ENCODE data around the gene DDX28.
A peak's percentile ranks its signal among the peaks of the same experiment; 100 is the strongest.

DDX28 gene, protein sequence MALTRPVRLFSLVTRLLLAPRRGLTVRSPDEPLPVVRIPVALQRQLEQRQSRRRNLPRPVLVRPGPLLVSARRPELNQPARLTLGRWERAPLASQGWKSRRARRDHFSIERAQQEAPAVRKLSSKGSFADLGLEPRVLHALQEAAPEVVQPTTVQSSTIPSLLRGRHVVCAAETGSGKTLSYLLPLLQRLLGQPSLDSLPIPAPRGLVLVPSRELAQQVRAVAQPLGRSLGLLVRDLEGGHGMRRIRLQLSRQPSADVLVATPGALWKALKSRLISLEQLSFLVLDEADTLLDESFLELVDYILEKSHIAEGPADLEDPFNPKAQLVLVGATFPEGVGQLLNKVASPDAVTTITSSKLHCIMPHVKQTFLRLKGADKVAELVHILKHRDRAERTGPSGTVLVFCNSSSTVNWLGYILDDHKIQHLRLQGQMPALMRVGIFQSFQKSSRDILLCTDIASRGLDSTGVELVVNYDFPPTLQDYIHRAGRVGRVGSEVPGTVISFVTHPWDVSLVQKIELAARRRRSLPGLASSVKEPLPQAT

DNA sequence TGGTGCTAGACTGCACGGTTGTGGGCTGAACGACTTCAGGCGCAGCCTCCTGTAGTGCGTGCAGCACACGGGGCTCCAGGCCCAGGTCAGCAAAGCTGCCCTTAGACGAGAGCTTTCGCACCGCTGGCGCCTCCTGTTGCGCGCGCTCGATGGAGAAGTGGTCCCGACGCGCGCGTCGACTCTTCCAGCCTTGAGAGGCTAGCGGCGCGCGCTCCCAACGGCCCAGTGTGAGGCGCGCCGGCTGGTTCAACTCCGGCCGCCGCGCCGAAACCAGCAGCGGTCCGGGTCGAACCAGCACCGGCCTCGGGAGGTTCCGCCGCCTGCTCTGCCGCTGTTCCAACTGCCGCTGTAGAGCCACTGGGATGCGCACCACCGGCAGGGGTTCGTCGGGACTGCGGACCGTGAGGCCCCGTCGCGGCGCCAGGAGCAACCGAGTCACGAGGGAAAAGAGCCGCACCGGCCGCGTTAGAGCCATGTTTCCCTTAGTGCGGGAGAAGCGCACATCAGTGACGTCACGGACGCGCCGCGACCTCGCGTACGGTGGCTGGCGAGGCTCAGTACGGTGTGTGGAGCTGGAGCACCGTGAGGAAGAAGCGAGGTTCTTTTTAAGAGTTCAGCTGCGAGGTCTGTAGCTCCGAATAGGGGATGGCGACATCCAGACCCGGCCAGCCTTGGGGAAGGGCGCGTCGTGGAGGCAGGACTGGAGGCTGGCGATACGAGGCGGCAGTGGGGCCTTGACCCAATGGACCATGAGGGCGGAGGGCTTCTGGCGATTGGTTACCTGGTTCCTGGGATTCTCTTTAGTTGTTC lies at the start of gene DDX28, which contains the start of gene DUS2:
DDX28 (minus strand) TSS at position 505 of the 810 bp plus-strand sequence; CDS start at position 475, 30 bp downstream.
DUS2 (plus strand) TSS at position 557 of the 810 bp plus-strand sequence. CDS start 14,740 bp downstream, outside the sequence.
- DNase-seq, result peak in 57 of 58 donors; percentile 48 to 94 (median 86)

DNA sequence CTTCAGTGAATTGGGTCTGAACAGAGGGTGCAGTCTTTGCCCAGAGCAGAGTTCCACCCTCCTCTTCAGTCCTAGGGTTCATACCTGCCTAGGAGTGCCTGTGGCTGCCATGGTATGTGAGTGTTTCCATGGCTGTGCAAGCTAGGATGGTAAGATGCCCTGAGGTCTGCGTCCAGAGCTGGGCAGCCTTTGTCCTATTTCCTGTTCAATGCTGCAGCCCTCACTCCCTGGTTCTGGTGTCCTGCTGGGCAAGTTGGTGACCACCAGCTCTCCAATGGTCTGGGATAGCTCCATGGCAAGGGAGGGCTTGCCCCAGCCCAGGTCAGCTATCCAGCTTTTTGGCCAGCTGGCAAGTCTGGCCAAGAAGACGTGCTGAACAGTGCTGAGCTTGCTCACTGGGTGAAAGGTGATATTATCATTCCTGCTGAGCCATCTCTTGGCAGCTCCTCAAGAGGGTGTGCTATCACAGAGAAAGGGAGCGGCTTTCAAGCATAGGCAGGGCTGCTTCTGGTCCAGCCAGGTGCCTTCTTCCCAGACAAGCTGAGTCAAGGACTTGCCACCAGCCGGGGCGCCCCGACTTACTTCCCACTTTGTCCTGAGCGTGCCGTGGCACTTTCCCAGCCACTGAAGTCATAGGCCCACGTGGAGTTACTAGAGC lies 49.1 kb upstream of the DDX28 start:
- DNase-seq, result no peak

DNA sequence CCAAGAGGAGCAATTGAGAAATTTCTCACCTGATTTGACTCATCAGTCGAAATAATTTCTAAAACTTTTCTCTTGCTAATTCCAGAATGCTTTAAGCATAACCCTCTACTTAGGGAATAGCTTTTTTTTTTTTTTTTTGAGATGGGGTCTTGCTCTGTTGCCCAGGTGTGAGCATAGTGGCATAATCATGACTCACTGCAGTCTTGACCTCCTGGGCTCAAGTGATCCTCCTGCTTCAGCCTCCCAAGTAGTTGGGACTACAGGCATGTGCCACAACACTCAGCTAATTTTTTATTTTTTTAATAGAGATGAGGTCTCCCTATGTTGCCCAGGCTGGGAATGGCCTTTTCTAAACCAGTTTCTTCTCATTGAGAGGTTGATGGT lies 48.5 kb upstream of the DDX28 start:
- no peak for DNase-seq

DNA sequence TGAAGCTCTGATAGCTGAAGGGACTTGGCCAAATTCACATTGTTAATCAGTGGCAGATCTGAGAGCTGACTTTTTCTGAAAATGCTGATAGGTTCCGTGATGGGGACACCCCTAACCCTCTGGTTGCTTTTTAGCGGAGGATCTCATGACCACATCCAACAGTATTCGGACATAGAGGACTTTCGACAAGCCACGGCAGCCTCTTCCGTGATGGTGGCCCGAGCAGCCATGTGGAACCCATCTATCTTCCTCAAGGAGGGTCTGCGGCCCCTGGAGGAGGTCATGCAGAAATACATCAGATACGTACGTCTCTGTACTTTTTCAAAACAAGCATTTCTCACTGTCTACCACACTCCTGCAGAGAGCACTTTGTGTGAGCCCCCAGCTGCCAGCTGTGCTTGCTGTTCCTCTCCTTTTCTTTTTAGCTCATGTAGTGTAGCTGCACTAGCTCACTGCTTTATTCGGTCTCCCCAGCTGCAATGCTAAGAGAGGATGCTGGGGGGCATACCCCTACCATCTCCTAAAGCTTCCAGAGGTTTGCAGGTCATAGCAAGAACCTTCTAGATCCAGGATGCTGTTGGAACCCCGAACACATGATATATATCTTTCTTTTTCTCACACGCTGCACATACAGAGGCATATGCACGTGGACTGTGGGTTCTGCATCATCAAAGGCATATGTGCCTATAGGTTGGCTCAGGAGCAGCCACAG lies 47.9 kb upstream of the DDX28 start:
- no peak for DNase-seq

DNA sequence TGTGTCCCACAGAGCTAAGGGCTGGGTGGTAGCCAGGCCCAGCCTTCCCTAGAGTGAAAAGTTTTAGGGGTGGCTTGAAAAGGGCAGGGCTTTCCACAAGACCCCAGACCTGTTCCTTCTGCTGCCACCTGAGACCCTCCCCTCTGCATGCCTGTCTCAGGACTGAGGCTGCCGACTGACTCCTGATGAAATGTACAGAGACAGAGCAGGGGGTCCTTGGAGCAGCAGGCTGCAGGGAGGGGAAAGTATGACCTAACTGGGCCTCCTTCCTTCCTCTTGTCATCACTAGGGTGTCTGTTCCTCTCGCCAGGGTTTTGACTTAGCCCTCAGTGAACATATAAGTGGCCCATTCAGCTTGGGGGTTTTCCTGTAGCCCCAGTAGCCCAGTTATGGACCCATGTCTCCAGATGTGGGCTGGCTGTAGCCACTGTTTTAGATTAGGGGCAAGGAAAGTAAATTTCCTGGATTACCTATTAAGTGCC lies 47.3 kb upstream of the DDX28 start:
- no peak for DNase-seq

DNA sequence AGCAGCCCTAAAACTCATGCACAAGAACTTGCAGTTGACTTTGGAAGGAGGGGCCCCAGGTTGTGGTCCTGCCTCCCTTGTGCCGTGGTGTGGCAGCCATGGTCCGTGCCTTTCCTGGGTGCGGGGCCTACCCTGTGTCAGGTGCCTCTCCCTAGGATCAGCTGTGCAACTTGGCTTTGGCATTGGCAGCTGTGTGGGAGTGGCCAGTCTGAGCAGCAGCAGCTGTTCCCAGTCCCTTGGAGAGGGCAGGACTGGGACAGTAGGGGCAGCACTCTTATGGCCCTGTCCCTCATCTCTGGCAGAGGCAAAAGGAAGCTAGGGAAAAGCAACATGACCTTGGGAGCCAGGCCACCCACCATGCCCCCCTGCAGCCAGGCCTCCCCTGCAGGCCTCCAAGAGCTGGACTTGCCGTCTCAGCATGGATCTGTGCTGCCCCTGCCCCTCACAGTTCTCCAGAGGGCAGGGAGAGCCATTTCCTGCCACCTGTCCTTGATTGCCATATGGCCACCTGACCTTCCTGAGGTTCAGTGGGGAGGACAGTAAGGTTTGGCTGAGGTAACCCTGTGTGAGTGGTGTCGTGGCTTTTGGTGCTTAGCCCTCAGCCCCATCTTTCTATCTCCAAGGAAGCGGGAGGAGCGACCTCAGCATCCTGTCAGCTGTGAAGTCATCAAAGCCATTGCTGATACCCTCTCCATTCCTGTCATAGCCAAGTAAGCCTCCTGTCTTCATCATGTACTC lies 46.6 kb upstream of the DDX28 start:
- DNase-seq, result no peak

DNA sequence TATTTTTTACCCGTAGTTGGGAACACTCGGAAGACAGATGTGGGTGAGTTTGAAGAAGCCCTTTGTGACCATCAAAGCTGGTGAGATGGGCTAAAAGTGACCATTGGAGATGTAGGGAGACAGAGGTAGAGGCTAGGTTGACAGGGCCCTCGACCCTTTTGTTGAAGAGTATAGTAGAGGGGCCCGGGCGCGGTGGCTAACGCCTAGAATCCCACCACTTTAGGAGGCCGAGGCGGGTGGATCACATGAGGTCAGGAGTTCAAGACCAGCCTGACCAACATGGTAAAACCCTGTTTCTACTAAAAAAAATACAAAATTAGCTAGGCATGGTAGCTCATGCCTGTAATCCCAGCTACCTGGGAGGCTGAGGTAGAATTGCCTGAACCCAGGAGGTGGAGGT lies 45.9 kb upstream of the DDX28 start:
- DNase-seq, result no peak

DNA sequence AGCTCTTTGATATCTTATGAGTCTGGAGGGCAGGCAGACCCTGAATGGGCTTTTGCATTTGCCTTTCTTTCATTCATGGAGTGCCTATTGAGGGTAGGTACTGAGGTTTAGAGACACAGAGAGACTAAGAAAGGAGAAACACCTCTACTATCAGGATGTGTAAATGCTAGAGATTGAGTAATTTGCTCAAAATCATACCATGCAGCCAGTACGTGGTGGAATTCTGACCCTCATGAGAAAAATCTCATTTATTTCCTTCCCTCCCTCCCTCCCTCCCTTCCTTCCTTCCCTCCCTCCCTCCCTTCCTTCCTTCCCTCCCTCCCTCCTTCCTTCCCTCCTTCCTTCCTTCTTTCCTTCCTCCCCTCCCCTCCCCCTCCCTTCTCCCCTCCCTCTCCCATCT lies 43.7 kb upstream of the DDX28 start:
- DNase-seq, result no peak

DNA sequence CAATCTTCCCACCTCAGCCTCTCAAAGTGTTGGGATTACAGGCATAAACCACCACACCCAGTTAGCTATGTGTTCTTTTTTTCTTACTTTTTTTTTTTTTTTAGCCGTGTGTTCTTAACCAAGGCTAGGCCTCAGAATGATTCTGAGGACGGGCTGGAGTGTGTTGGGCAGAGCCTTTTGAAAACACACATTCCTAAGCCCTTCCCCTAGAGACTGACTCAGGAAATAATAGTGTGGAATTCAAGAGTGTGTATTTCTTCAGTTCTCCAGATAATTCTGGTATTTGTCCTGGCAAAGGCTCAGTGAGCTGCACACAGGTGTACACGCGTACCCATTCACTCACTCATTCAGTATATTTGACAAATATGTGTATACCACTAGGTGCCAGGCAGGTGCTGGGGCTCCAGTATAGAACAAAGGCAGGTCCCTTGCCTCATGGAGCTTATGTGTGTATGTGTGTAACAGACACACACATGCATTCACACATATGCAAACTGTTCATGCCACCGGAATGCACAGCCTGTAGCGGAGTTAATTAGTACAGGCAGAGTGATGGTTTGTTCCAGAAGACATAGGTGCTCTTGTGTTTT lies 42.8 kb upstream of the DDX28 start:
- no peak for DNase-seq

DNA sequence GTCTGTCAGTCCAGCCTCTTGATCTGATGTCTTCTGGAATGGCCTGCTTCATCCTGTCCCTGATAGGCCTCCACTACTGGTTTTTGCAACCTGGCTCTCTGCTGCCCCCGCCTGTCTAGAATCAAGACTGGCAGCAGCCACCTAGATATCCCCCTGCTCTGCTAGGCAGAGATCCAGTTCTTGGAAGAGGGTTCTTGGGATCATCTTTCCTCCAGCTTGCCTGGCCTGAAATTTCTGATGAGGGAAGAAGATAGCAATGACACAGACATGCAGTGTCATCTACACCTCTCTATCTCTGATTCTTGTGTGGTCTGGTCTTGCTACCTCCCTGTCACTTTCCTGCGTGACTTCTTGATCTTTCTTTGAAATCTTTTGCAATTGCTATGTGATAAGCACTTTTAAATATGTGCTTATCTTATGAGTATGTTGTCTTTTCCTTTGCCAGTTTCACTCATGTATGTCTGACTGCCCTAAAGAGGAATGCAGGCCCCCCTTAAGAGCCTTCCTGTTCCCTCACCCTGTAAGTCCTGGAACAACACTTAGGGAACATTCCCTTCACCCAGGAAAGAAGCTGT lies 41.8 kb upstream of the DDX28 start:
- peak in 41 of 58 donors; percentile 8 to 61 (median 25) for DNase-seq

DNA sequence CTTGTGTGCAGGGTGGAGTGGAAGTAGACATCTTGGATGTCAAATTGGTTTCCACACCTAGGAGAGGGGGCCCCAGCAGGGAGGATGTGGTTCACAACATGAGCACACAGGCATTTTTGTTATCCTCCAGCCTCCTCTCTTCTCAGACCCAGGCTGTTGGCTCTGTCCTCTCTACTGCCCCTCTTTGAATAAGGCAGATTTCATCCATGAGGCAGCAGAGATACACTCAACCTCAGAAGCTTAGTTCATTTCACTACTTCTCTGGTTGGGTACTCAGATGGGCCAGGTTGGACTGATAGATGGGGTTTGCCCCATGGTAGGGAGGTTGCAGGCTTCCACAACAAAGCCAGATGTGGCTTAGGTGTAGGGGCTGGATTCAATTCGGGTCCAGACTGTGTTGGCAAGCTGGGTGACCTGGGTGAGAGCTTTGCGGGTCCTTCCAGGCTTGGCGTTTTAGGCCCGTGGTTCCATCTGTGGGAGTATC lies 39.9 kb upstream of the DDX28 start:
- no peak for DNase-seq

DNA sequence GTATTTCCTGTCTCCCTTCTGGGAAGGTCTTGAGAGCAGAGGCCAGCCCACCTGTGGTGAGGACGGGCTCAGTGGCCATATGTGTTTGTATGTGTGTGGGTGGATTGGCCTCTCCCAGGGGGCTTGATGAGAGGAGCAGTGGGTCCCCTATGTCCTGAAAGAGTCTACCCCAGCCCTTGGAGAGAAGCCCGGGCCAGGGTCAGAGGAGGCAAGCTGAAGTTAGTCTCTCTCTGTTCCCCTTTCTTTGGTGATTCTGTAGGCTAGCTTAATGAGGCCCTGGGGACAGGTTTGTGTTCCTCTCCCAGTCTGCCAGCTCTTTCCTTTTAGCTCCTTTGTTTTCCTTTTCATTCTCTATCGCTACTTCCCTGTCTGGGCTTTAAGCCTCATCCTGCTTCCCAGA lies 38.4 kb upstream of the DDX28 start:
- DNase-seq, result no peak

DNA sequence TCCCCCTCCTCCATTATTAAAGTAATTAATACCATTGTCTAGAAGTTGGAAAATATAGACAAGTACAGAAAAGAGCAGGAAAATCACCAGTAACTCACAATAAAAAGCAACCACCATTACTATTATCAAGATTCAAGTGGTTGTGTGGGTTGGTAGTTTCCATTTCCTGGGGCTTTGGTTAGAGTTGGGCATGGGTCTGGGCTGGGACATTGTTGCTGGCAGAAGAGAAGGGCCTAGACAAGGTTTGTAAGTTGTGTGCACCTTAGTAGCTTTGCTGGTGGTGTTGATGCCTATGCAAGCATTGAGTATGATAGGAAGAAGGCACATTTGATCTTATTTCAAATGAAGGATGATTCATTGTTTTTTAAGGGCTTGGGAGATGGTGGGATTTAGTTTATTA lies 36.8 kb upstream of the DDX28 start:
- no peak for DNase-seq

DNA sequence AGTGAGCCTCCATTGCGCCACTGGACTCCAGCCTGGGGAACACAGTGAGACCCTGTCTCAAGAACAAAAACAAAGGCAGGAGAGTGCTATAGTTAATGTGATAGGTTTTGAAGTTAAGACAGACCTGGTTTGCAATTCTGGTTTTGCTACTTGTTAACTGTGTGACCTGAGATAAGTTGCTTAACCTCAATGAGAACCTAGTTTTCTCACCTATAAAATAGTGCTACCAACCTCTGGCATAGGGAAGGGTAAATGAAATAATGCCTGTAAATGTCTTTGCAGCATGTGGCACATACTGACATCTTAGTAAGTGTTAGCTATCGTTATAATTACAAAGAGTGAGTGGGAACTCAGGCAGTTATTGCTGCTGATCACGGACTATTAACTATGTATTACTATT lies 32.4 kb upstream of the DDX28 start:
- DNase-seq, result no peak

DNA sequence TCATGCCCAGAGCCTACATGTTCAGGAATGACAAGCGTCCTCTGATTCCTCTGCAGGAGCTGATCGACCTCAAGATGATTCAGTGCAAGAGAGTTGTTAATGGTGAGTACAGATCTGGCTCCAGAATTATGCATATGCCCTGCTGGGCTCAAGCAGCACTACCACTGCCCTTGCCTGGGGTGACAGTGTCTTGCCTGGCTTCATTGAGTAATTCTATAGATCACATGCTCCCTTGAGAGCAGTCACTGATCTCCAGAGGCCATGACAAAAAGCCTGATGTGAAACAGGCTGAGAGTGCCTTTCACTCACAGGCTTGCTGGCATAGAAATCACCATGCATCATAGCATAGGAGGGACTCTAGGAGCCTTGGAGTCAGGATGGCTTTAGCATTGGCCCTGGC lies 26.4 kb upstream of the DDX28 start:
- DNase-seq, result no peak

DNA sequence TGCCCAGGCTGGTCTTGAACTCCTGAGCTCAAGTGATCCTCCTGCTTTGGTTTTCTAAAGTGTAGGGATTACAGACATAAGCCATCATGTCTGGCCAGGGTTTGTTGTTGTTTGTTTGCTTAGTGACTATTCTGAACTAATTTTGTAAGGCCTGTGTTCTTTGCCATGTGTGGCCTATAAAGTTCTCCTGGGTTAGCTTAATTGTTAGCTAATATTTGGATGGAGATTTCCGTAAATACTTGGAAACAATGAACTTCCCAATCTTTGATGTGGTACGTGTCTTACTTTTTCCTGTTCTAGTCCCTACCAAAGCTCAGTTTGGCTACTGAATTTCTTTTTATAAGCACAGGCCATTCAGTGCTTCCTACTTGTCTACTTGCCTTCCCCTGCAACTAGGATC lies 25.0 kb upstream of the DDX28 start:
- DNase-seq, result no peak

DNA sequence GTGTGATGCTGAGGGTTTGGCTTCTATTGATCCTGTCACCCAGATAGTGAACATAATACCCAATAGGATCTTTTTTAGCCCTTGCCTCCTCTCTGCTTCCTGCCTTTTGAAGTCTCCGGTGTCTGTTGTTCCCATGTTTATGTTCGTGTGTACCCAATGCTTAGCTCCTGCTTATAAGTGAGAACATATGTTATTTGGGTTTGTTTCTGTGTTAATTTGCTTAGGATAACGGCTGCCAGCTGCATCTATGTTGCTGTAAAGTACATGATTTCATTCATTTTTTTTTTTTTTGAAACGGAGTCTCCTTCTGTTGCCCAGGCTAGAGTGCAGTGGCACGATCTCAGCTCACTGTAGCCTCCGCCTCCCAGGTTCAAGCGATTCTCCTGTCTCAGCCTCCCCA lies 23.1 kb upstream of the DDX28 start:
- DNase-seq, result no peak

DNA sequence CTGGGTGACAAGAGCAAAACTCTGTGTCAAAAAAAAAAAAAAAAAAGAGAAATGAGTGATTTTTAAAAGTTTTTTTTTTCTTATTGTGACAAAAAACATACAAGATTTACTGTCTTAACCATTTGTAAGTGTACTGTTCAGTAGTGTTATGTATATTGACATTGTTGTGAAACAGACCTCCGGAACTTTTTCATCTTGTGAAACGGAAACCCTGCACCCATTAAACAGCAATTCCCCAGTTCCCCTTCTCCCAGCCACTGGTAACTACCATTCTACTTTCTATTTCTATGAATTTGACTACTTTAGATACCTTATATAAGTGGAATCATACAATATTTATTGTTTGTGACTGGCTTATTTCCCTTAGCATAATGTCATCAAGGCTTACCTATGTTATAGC lies 18.8 kb upstream of the DDX28 start:
- no peak for DNase-seq

Data from anterior cingulate cortex (tissue), 58 donors.